ENCODE data around the gene SYT9.

DNA sequence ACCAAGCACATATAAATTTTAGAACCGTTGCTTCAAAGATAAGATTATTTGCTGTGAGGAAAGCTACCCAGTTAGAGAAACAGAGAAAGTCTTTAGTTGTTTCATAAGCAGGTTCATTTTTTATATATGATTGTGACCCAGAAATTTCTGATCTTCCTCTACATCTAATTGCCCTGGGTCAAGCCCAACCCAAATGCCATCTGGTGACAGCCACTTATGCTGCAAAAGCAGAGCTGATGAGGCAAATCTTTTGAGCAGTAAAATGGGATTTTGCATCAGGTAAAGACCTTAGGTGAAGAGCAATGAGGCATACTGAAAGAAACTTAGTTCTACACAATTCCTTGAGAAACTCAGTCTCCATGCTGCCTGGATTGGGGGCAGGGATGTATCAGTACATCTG, 28.0 kb downstream of the SYT9 start:
- TF ChIP-seq, protein P1, sequence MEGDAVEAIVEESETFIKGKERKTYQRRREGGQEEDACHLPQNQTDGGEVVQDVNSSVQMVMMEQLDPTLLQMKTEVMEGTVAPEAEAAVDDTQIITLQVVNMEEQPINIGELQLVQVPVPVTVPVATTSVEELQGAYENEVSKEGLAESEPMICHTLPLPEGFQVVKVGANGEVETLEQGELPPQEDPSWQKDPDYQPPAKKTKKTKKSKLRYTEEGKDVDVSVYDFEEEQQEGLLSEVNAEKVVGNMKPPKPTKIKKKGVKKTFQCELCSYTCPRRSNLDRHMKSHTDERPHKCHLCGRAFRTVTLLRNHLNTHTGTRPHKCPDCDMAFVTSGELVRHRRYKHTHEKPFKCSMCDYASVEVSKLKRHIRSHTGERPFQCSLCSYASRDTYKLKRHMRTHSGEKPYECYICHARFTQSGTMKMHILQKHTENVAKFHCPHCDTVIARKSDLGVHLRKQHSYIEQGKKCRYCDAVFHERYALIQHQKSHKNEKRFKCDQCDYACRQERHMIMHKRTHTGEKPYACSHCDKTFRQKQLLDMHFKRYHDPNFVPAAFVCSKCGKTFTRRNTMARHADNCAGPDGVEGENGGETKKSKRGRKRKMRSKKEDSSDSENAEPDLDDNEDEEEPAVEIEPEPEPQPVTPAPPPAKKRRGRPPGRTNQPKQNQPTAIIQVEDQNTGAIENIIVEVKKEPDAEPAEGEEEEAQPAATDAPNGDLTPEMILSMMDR (IDR thresholded peaks at IDR 0.05), result no peak
- TF ChIP-seq EZH2 (IDR thresholded peaks at IDR 0.05) (no peak), EZH2phosphoT487 (IDR thresholded peaks at IDR 0.05) (no peak)
